ENCODE measurements around the gene RBM48. TPM values are rescaled to one million over a fixed set of nuclear protein-coding genes. Genes with fewer than 3 reads are reported as not detected.
A peak's percentile ranks its signal among the peaks of the same experiment; 100 is the strongest.

RBM48 gene
- total and polyA plus RNA-seq, 2 donors (not counting 3 experiments of a cell fraction or from before 2014, with no cell fraction given) = 9.8 to 12.0 TPM

DNA sequence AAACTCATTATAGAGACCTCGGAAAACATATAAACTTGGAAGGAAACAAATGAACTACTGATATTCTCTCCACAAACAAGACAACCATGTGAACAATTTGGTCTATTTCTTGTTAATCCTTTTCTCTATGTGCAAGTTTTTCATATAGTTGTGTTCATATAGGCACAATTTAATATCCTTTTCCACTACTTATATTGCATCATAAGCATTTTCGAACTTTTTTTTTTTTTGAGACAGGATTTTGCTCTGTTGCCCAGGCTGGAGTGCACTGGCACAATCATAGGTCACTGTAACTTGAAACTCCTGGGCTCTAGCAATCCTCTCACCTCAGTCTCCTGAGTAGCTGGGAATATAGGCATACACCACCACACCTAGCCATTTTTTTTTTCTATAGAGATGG is 5.5 kb upstream of the RBM48 start:
- peaks cover 8% of the 10 kb centered on the region for H3K4me1 ChIP-seq (ENCODE audit: control insufficient read depth, extremely low read depth, insufficient read depth, low read length)
- H4K20me1 ChIP-seq (replicated peaks; ENCODE audit: control insufficient read depth, extremely low read depth, insufficient read depth, low read length) = no peaks in the 10 kb centered on the region
- H3K9me3 ChIP-seq (replicated peaks; ENCODE audit: control insufficient read depth, insufficient read depth, low read length) = no peaks in the 10 kb centered on the region
- POLR2A ChIA-PET = no interaction called here
- no peak overlapping the region for H3K9ac ChIP-seq (replicated peaks; ENCODE audit: extremely low read depth, insufficient read depth, low read length)
- no peak overlapping the region for H3K4me2 ChIP-seq (ENCODE audit: insufficient read depth, low read length)
- H3K27me3 ChIP-seq (ENCODE audit: control insufficient read depth in 2 of 2, insufficient read depth in 2 of 2, low read length in 2 of 2) = no peaks in the 10 kb centered on the region
- H3K36me3 ChIP-seq (ENCODE audit: control insufficient read depth in 2 of 2, extremely low read depth in 1 of 2, insufficient read depth in 2 of 2, low read length in 2 of 2) = no peaks in the 10 kb centered on the region
- H3K4me3 ChIP-seq (replicated peaks in 1 of 3; ENCODE audit: insufficient read depth in 1 of 3, low read depth in 1 of 3, low read length in 3 of 3) = no peak overlapping the region
- DNase-seq (ENCODE audit: low read depth, low spot score) (no peak), FAIRE-seq (no peak)
- CTCF ChIA-PET = no interaction called here
- BruUV-seq (replicated peaks) = no TSS peak
- H3K79me2 ChIP-seq (ENCODE audit: control insufficient read depth, insufficient read depth, low read length) = peaks cover 2% of the 10 kb centered on the region
- no peak overlapping the region for H3K27ac ChIP-seq (ENCODE audit: insufficient read depth, low read depth, low read length)
- H3K9me1 ChIP-seq (replicated peaks; ENCODE audit: control insufficient read depth, extremely low read depth, insufficient read depth, low read length) = no peaks in the 10 kb centered on the region
- intact Hi-C loops (cut with micrococcal nuclease) (no loop called here), dilution Hi-C loops (cut with MboI; ENCODE audit: extremely low pct_ligation_motif_present, low sequenced_read_pairs) (no loop called here)
- TF ChIP-seq GATA2 (IDR thresholded peaks at IDR 0.05; ENCODE audit: insufficient read depth, insufficient read length, low read depth, low read length) = no peak
- TF ChIP-seq EZH2 (IDR thresholded peaks at IDR 0.05; ENCODE audit: borderline replicate concordance, low read depth, low read length, severe bottlenecking) = no peak
- TF ChIP-seq POLR2A (IDR thresholded peaks at IDR 0.05; ENCODE audit: low read depth, low read length) = no peak
- TF ChIP-seq FOS (IDR thresholded peaks at IDR 0.05; ENCODE audit: borderline replicate concordance, insufficient read depth, low read length) = no peak
- no peak overlapping the region for H2AFZ ChIP-seq (ENCODE audit: low read depth, low read length)

DNA sequence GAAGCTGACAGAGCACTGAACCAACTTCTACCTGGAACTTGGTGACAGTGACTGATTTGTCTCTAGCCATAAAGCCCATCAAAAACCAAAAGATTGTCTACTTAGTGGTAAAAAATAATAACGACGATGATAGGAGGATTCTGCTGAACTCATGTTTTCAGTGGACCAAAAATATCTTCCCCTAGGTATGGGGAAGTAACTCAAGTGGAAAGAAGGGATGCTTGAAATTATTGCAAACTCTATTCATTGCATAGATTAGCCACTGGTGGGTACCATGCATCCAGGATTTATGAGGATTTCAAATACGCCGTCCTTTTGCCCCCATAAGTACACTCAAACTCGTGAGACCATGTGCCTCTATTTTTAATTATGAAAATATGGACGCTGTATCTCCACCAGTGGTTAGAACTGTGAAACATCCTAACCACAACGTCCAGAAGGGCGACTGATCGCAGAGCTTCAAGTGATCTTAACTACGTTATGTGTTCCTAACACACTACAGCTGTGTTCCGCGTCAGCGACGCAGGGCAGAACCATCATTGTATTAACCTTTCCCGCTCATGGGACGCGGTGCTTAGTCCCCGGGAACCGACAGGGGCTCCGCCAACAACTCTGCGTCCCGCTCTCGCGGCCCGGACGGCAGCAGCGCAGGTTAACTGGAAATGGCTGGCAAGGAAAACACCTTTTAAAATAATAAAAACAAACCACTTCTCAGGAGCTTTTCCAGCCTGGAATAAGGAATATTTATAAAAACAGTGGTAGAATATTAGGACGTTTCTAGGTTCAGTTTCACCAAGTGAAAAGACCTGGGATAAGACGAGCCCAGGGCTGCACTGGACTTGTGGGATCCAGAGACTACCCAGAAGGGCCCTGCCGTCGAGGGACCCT is 1.1 kb upstream of the RBM48 start:
- Histone ChIP-seq H3K4me1 (ENCODE audit: control insufficient read depth, extremely low read depth, insufficient read depth, low read length) (peaks cover 15% of the 10 kb centered on the region), H3K36me3 (ENCODE audit: control insufficient read depth in 2 of 2, extremely low read depth in 1 of 2, insufficient read depth in 2 of 2, low read length in 2 of 2) (peaks cover 0 to 5% of the 10 kb centered on the region in 2 experiments), H3K9me3 (replicated peaks; ENCODE audit: control insufficient read depth, insufficient read depth, low read length) (no peaks in the 10 kb centered on the region), H3K27me3 (ENCODE audit: control insufficient read depth in 2 of 2, insufficient read depth in 2 of 2, low read length in 2 of 2) (no peaks in the 10 kb centered on the region), H3K4me3 (replicated peaks in 1 of 3; ENCODE audit: insufficient read depth in 1 of 3, low read depth in 1 of 3, low read length in 3 of 3) (peak overlapping the region; percentile 88 to 100 (median 89)), H2AFZ (ENCODE audit: low read depth, low read length) (peak overlapping the region; percentile 75), H3K4me2 (ENCODE audit: insufficient read depth, low read length) (peak overlapping the region; percentile 85), H3K9me1 (replicated peaks; ENCODE audit: control insufficient read depth, extremely low read depth, insufficient read depth, low read length) (no peaks in the 10 kb centered on the region), H3K27ac (ENCODE audit: insufficient read depth, low read depth, low read length) (peak overlapping the region; percentile 50), H3K9ac (replicated peaks; ENCODE audit: extremely low read depth, insufficient read depth, low read length) (peak overlapping the region; percentile 76), H3K79me2 (ENCODE audit: control insufficient read depth, insufficient read depth, low read length) (peaks cover 12% of the 10 kb centered on the region), H4K20me1 (replicated peaks; ENCODE audit: control insufficient read depth, extremely low read depth, insufficient read depth, low read length) (no peaks in the 10 kb centered on the region)
- dilution Hi-C loops (cut with MboI; ENCODE audit: extremely low pct_ligation_motif_present, low sequenced_read_pairs) (no loop called here), intact Hi-C loops (cut with micrococcal nuclease) (loop anchor here (1.0 to 5.0 kb wide), 7 partner anchors 63 to 705 kb away; partner anchors contain the start of genes ANKIB1, CDK6, FAM133B and KRIT1)
- POLR2A ChIA-PET = no interaction called here
- CTCF ChIA-PET = interaction anchor here (0.9 to 1.6 kb wide), 9 partner anchors 11 to 305 kb away, joined by 3 to 10 read pairs (median 5); partner anchors contain the start of gene GATAD1
- DNase-seq (ENCODE audit: low read depth, low spot score) = peak; percentile 72
- peak; percentile 73 for FAIRE-seq
- TF ChIP-seq, protein P1, sequence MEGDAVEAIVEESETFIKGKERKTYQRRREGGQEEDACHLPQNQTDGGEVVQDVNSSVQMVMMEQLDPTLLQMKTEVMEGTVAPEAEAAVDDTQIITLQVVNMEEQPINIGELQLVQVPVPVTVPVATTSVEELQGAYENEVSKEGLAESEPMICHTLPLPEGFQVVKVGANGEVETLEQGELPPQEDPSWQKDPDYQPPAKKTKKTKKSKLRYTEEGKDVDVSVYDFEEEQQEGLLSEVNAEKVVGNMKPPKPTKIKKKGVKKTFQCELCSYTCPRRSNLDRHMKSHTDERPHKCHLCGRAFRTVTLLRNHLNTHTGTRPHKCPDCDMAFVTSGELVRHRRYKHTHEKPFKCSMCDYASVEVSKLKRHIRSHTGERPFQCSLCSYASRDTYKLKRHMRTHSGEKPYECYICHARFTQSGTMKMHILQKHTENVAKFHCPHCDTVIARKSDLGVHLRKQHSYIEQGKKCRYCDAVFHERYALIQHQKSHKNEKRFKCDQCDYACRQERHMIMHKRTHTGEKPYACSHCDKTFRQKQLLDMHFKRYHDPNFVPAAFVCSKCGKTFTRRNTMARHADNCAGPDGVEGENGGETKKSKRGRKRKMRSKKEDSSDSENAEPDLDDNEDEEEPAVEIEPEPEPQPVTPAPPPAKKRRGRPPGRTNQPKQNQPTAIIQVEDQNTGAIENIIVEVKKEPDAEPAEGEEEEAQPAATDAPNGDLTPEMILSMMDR (IDR thresholded peaks at IDR 0.05; ENCODE audit: extremely low read depth in 1 of 2, insufficient read depth in 1 of 2, low read depth in 1 of 2, low read length in 2 of 2) = peak in 1 of 2 donors; percentile 23
- TF ChIP-seq, protein P2, sequence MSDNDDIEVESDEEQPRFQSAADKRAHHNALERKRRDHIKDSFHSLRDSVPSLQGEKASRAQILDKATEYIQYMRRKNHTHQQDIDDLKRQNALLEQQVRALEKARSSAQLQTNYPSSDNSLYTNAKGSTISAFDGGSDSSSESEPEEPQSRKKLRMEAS (IDR thresholded peaks at IDR 0.05; ENCODE audit: insufficient read depth, insufficient read length) = no peak
- BruUV-seq (replicated peaks) = TSS peak; percentile 43
